HK-2 (cell line): ENCODE data around the gene ASTN2.

Source experiments
- DNase-seq: peaks from one replicate; pipeline ENCODE4 v3.0.0-alpha.2; 2018; ENCODE audit not compliant: unreplicated experiment

The ASTN2 gene

DNA sequence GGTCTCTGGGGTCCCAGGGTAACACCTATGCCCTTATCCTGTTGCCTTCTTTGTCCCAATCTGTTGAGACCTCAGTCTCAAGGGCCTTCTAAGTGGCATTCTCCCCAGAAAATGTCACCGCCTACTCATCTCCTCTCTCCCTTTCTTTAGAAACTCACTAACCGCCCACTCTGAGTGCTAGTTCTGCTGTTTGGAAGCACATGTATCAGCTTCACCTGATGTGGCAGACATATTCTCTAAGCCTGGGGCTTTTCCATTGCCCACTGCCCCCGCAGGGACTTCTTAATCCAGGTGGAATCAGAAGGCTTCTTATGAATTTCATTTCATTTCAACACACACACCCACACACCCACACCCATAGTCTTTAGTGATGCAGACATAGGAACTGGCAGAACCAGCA, 165.1 kb downstream of the ASTN2 start:
- DNase-seq: no peak

DNA sequence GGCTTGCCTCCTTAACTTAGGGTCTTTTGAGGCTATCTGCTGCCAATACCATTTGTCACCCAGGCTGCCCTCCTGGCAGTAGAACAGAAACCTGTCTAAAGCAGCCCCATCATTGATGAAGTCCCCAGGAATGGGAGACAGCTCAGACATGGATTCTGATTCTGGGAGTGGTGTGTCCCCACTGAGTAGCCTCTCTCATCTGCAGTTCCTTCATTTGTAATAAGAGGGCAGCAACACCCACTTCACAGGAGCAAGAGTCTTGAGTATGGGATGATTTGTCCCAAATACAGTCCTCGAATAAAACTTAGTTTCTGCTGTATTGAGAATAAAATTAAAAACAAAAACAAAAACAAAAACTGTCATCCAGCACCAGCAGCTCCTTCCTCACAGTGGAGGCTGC, 167.6 kb downstream of the ASTN2 start:
- peak; percentile 2 for DNase-seq

DNA sequence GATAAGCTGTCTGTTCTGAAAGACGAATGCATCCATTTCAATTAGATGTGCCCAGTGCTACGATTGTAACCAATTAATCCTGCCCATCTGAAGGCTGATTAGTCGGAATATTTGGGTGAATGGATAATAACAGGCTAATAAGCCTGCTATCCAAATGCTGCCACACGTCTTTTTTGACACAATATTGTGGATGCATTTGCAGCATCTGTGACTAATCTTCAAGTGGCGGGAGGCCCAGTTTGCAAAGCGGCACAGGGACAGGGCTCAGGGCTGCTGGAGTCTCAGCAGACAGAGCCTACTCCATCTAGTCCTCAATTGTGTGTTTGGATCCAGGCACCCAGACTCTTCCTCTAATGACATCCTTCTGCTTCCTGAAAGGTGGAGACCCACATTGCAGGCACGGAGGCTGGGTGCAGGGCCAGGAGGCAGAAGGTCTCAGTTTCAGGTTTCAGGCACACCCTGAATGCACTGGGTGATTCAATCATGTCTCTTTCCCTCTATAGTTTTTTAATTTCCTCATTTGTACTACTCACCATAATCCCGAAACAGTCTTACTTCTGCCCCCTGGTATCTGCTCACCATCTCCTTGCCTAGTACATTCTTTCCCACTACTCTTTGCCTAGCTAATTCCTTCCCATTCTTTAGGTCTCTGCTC, 169.6 kb downstream of the ASTN2 start:
- DNase-seq: no peak

DNA sequence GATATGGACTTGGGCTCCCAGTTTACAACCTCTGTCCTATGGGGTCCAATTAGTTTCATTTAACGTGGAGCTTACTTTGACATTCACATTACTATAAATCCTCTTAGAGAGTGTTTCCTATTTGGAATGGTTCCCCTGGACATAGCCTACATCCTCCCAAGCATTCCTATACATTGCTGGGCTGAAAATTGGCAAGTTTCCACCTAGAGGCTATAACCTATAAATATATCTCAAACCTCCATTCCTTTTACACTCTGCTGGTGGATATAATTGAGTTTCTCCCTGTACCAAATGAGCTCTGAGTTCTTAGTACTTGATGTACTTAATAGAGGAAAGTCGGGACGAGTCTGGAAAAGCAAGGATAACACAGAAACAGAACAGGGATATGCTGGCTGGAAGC, 172.8 kb downstream of the ASTN2 start:
- no peak for DNase-seq

DNA sequence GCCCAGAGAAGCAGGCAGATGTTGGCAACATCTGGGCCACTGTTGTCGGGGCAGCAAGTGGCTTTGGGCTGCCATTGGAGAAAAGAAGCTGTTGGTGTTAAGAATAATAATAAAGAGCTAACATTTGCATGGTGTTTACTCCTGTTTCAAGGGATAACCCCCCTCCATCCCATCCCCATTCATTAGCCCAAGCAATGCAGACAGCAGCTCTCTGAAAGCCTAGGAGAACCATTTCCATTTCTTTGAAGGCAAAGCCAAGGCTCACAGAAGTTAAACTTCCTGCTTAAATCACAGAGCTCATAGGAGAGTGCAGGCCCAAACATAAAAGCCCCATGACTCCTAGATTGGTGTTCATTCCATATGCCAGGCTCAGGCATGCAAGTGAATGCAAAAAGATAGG, 175.4 kb downstream of the ASTN2 start:
- no peak for DNase-seq

DNA sequence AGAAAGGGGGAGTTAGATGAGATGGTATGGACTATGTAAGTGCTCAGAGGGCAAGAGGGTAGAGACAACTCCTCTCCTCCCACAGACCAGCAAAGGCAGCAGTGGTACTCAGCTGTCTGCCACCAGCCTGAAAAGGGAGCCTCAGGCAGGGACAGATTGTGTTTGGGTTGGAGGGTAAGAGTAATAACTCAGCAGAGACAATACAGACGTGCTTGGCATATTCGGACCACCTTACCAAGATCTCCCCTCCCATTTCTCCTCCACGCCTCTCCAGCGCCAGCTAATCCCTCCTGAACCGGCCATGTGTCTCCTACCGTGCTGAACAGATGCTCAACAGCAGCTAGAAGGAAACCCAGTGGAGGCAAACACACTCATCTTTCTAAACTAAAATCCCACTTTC, 180.8 kb downstream of the ASTN2 start:
- no peak for DNase-seq

DNA sequence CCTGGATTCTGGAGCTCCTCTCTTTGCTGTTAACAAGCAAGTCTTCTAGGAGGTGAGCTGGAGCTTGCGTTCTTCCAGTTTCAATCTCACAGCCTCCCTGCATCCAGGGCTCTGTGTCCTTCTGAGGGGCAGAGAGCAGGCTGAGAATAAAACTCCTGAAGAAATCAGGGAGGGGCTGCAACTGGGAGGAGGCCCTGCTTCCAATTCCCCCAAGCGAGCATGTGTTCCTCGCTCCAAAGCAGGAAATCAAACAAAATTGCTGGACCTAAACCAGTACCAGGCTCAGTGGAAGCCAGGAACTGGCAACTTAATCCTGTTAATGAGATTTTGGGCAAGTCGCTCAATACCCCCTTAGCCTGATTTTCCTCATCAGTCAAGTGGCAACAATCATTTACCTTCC, 181.8 kb downstream of the ASTN2 start:
- no peak for DNase-seq

DNA sequence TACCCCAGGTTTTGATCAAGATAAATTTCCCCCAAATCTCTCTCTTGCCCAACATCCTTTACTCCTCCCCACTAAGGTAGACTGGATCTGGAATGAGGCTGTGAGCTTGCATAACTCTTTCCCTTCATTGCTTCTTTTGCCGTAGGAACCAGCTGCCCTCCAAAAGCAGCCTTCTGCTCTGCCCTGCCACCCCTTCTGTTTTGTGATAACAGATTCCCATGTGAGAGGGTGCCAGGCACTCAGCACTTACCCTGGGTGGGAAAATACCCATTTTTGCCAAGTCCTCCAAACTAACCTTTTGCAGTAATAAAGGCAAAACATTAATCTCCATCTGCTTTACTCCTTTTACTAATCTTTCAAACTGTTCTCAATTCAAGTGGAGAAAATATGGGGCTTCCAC, 182.6 kb downstream of the ASTN2 start:
- no peak for DNase-seq

DNA sequence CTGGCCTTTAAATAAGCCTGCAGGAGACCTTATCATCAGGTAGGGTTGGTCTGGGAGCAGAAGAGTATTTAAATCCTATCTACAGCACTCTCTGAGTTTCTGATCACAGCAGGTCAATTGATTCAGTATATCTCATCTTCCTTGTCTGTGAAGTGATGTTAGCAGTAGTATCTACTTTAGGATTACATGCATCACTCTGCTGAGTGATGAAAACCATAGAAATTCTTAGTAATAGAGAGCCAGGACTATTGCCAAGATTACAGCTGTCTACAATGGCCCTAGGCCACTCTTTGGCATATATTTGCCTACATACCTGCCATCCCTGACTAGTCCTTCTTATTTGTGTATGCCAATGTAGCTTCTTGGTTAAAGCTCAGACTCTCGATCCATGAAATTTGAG, 183.8 kb downstream of the ASTN2 start:
- no peak for DNase-seq

DNA sequence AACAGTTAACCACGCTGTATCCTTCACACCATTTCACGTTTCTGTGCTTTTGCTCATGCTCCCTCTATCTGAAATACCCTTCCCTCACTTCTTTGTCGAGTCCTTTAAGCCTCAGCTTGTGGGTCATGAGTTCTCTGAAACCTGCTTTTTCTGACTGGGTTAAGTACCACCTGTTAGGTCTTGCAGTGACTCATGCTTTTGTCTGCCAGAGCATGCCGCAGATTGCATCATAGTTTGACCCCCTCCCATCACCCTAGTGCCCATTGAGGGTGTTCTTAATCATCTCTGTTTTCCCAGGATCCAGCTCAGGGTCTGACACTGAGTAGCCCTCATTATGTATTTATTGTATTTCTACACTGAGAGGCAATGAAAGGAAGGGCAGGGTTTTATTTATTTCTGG, 190.2 kb downstream of the ASTN2 start:
- peak; percentile 10 for DNase-seq

DNA sequence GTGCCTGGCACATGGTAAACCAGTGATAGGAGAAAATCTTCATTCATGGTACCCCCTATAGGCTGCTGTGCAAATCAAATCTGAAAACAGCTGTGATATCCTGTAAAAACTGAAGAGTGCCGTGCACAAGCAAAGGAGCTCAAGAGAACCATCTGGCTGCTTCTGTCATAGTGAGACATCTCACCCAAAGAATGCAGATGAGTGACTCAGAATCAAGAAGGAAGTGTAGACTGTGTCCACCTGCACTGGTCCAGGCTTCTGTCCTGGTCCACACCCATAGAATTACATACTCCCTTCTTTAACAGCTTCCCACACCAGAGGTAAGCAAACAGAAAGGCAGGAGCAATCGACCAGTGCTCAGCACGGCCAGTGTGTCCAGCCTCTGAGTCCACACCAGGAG, 195.9 kb downstream of the ASTN2 start:
- DNase-seq: no peak

DNA sequence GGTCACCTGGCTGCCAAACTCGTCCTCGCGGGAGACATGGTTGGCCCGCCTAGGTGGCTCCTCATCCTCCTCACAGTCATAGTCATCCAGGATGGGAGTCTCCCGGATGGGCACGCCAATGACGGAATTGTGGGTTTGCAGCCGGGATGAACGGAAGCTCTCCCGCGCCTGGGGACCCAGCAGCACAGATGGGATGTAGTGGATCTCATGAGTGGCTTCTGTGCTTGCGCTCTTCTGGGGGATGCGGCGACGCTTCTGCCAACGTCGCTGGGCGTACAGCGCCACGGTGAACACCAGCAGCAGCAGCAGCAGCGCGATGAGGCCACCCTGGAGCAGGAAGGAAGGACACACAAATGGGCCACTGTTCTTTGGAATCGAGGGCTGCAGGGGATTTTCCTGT, 200.4 kb downstream of the ASTN2 start:
- DNase-seq: no peak

DNA sequence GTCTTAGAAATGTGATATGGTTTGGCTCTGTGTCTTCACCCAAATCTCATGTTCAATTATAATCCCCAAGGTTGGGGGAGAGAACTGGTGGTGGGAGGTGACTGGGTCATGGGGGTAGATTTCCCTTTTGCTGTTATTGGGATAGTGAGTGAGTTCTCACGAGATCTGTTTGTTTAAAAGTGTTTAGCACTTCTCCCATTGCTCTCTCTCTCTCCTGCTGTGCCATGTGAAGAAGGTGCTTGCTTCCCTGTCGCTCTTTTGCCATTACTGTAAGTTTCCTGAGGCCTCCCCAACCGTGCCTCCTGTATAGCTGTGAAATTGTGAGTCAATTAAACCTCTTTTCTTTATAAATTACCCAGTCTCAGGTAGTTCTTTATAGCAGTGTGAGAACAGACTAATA, 203.6 kb downstream of the ASTN2 start:
- no peak for DNase-seq

DNA sequence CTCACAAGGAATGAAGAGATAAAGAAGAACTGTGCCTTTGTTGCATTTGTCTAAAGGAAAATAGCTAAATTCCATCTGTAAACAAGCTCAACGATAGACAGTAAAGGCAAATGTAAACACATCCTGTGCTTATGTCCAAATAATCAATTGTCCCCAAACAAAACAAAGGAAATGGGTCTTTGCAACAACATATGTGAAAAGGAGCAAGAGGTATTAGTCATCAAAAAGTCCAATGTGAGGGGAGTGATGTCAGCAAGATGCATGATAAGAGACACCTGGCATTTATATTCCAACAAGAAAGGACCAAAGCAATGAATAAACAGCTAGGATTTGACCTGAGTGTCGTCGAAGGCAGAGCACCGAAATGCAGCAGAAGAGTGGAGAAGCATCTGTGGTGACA, 209.1 kb downstream of the ASTN2 start:
- no peak for DNase-seq

DNA sequence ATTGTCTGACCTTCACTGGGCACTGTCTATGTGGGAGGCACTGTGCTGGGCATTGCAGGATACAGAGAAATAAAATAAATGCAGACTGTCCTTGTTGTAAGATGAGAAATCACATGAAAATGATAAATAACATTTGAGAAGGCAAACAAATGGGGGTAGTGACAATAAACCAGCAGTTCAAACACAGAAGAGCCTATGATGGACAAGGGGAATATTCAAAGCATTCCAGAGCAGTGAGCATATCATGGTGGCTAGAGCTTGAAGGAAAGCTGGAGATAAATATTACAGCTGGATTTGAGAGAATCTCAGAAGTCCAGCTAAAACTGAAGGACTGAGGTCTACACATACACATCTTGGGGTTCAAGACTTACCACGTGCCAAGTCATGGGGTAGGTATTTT, 209.9 kb downstream of the ASTN2 start:
- DNase-seq: no peak

DNA sequence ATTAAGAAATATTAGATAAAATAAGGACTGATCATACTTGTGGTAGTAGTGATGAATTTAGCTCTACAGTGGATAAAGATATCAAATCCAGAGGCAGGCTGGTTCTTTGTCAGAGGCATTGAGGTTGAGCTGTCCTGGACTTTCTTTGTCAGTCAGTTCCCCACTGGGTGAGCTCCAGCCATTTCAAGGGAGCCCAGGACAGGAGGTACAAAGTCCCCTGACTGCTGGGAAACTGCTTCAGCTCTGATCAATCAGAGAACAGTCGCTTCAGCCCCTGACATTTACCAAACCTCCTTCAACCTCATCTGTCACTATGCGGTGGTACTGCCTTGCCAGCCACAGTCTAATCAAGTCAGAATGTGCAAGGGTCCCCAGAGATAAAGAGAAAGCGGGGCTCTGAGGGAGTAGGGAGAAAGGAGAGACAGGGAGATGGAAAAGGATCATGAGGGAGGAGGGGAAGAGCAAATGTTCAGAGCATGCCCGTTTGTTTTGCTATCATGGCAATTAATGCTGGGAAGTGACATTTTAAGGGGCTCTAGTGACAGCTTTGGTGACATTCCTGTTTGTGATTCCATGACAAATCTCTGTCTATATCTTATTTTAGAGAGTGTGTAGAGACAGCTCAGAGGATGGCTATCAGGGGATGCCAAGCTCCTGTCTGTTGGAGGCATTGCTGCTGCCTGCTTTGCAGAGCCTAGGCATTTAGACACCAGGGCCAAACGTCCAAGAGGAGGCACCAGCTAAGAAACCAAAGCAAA, 223.2 kb downstream of the ASTN2 start:
- no peak for DNase-seq

DNA sequence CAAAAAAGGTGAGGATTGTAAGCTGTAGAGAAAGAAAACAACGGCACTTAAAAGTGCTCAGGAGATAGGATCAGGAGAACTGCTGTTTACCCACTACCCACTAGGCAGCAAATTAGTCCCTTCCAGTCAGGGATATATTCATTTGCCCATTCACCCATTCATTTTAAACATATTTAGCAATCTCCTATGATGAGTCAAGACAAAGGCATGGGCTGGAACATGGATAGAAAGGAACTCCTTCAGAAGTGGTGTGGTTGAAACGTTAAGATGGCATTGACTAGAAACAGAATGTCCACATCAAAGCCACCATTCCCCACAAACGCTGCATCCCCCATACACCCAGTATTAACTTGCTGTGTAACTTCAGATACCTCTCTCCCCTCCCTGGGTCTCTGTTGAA, 225.7 kb downstream of the ASTN2 start:
- DNase-seq: no peak

DNA sequence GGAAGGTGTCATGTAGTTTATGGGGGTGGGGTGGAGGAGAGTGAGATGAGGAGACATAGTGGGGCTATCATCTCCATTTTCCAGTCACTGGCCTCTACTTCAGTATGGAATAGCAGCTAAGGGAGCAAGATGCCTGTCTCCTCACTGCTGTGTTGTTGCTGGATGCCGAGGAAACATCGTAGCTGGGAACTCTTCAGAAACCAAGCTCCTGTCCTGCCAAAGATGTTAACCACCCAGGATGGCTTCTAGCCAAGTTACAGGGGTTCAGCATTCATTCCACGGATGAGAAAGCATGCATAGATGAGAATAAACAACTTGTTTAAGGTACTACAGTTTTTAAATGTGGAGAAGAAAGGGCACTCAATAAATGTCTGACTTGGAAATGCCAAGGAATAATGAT, 226.5 kb downstream of the ASTN2 start:
- DNase-seq: no peak

DNA sequence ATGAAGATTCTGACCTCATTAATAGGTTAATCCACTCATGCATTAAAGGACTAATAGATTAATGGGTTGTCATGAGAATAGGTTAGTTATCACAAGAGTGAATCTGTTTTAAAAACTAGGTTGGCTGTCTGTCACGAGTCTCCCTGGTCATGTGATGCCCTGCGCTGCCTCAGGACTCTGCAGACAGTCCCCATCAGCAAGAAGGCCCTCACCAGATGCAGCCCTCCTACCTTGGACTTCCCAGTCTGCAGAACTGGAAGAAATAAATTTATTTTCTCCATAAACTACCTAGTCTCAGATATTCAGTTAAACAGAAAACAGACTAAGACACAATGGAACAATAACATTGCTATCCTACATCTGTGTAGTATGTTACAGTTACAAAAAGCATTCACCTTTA, 227.4 kb downstream of the ASTN2 start:
- DNase-seq: no peak

DNA sequence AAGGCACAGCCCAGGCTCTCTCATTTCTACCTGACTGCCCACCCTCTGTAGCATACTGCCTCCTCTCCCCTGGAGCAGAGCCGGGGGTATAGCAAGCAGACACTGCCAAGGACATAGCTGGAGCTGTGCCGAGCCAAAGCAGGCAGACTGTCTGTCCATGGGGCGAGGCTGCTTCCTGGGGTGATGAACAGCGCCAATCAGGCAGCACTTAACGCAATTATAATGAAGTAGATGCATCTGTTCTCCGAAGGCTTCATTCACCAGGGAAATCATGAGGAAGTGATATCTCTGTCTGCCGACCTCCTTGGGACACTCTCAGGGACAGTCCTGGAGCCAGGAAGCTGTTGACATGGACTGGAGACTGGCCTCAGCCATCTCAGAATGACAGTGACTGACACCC, 230.7 kb downstream of the ASTN2 start:
- DNase-seq: no peak

DNA sequence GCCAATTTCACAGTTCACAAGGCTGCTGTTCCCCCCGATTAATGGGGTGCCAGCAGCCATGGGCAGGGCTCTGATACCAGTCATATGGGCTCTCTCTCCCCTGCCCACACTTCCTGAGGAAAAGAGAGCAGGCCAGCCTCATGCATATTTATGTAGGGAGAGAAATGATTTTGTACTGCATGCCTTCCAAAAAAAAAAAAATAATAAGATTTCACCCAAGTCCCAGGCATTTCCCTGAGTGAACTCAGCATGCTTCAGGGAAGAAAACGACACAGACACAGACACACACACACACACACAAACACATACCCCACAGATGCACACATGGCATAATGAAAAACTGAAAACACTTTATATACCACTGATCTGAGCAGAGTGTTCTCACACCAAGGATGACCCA, 232.8 kb downstream of the ASTN2 start:
- no peak for DNase-seq

DNA sequence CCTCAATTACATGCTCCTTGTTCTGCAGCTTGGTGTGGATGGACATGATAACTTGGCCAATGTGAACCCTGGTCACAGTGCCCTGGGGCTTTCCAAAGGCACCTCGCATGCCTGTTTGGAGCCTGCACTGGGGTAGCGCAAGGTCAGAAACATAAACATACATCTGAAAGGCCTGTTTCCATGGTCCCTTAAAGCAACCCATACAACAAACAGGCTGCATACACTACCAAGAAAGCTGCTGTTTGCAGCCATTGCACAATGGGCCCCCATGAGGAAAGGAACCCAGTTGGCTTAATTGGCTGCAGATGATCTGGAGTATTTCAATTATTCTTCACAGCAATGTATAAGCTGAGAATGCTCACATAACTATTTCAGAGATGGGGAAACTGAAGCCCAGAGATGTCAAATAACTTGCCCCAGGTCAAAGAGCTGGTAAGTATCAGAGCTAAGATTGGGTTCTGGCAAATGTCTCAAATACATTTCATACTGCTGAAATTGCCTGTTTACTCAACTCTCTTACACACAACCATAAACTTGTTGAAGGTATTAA, 233.9 kb downstream of the ASTN2 start:
- DNase-seq: no peak

DNA sequence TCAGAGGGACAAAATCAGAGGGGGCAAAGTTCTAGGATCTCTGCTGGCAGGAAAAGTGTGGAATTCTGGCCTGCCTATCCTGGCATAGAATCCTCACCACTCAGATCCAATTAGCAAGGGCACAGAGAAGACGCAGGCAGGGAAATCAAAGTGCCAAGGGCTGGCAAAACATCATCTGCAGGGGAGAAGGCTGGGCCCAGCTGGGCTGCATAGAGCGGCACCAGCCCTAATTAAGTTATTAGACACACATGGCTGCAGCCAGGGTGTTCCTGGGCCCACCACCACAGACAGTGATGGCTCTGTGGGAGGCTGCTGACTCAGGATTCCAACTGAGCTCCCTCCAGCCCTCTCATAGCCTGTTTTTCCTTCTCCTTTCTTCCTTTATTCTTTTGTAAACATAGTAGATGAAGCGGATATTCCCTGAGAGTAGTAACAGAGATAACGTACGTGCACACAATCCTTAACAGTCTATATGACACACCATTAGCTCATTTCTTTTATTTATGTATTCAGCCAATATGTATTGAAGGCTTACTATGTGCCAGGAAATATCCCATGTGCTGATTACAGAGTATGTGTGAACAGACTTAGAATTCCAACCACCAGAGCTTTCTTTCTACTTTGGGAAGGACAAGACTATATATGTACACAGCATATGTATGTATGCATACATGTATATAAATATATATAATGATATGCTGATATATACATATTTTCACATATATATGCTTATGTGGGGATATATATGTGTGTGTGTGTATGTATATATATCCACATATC, 236.1 kb downstream of the ASTN2 start:
- no peak for DNase-seq
